Uterus (tissue), 2 donors: ENCODE data around the gene RGPD3.
"Not testable (repeated sequence)": the region's sequence is repeated elsewhere in the genome, so short reads cannot be mapped to it uniquely, and the experiment has no call there.

Experiments used
- CTCF ChIP-seq, 4 experiments: fragments of 200-600 bp in 2 of 4; fragments of 450-650 bp in 2 of 4; sonication (generic) in 2 of 4; IDR thresholded peaks; one replicate each; pipeline ENCODE4 v1.5.1; 2016 to 2019; ENCODE audit warnings: antibody characterized with exemption in 4 of 4, mild to moderate bottlenecking in 2 of 4, moderate library complexity in 1 of 4
- POLR2A ChIP-seq, 2 donors: fragments of 450-650 bp; IDR thresholded peaks; one replicate each; pipeline ENCODE4 v1.6.1; 2016; ENCODE audit warnings: antibody characterized with exemption in 2 of 2, mild to moderate bottlenecking in 1 of 2, moderate library complexity in 1 of 2

- TF ChIP-seq CTCF, POLR2A (IDR thresholded peaks at IDR 0.05): not testable (repeated sequence)
Observed at GRCh38 chr2:106504787-106505186, 36.6 kb upstream of the RGPD3 start.
